Aorta (tissue), 5 donors: ENCODE measurements around the gene NACC1. TPM values are rescaled to one million over a fixed set of nuclear protein-coding genes. Genes with fewer than 3 reads are reported as not detected.

Experiments used
- ATAC-seq: fragments of 200-7000 bp; cut with Tn5 transposase; one replicate; pipeline ENCODE4 v1.9.1; 2022; ENCODE audit warnings: moderate library complexity; ENCODE audit not compliant: low FRiP score
- DNase-seq, 2 donors: peaks; one replicate each; pipeline ENCODE4 v3.0.0-alpha.2; 2020
- H3K27ac ChIP-seq, 2 donors: one replicate each; pipeline ENCODE4 v1.5.1; 2013; ENCODE audit warnings: low read length in 2 of 2, mild to moderate bottlenecking in 2 of 2, moderate library complexity in 2 of 2, control low read depth in 1 of 2, inconsistent platforms in 1 of 2, low read depth in 1 of 2
- H3K27me3 ChIP-seq, 2 donors: one replicate each; pipeline ENCODE4 v1.6.1; 2013; ENCODE audit warnings: control low read depth in 1 of 2, low read length in 1 of 2, mild to moderate bottlenecking in 1 of 2, moderate library complexity in 1 of 2; ENCODE audit not compliant: insufficient read depth in 2 of 2, control insufficient read depth in 1 of 2
- H3K36me3 ChIP-seq, 2 donors: one replicate each; pipeline ENCODE4 v1.6.1; 2013; ENCODE audit warnings: control low read depth in 1 of 2, low read length in 1 of 2, mild to moderate bottlenecking in 1 of 2; ENCODE audit not compliant: insufficient read depth in 2 of 2, control insufficient read depth in 1 of 2
- H3K4me1 ChIP-seq, 2 donors: one replicate each; pipeline ENCODE4 v1.6.1; 2013; ENCODE audit warnings: low read length in 2 of 2, control low read depth in 1 of 2, mild to moderate bottlenecking in 1 of 2, moderate library complexity in 1 of 2; ENCODE audit not compliant: insufficient read depth in 2 of 2, control insufficient read depth in 1 of 2
- H3K4me3 ChIP-seq, 2 donors: one replicate each; pipeline ENCODE4 v1.5.1; 2013; ENCODE audit warnings: low read length in 2 of 2, control low read depth in 1 of 2, mild to moderate bottlenecking in 1 of 2
- H3K9me3 ChIP-seq: one replicate; pipeline ENCODE4 v1.6.1; 2013; ENCODE audit warnings: mild to moderate bottlenecking, low read length; ENCODE audit not compliant: control insufficient read depth
- WGBS, 2 donors: extraction: QIAGEN DNeasy Blood & Tissue Kit; methylation state at CpG; one replicate each; pipeline ENCODE4 v1.1.7; 2013; 5-methylcytosine and 5-hydroxymethylcytosine counted together
- intact Hi-C, 2 donors: fragments of 100-400 bp; cut with DNase I; formaldehyde crosslinking; loops; one replicate each; pipeline versions ENCODE4 v1.14.2 to v1.15.0; 2022
- polyA plus RNA-seq, 2 donors: library from polyadenylated mRNA; stranded (reverse); fragments of 200-250 nt; gene quantifications; one replicate each; pipeline ENCODE4 v1.2.3, GENCODE V29; 2013
- total RNA-seq, 2 donors: library from RNA; stranded (reverse); fragmentation: NEBNext Ultra II Directional; extraction: Animal tissue kit (Norgen Biotek cat#: 25700); gene quantifications; one replicate each; pipeline ENCODE4 v1.2.1, GENCODE V29; 2021
- donor health status: healthy with polysubstance abuse.
- donor health status: Bipolar disorder and iron deficiency.
- donor health status: DM: no; HTN: no; CAD: no.
- donor health status: DM: no; HTN: no; CAD: no.
- donor health status: DM: yes; HTN: yes; CAD: no.

Gene NACC1
- total and polyA plus RNA-seq, 4 donors: 5.0 to 37.4 (median 16.9) TPM

- intact Hi-C loops: loop anchor here in 1 of 2 donors (5.0 kb wide), 2 partner anchors 360 to 690 kb away; partner anchors contain the start of gene JUNB
- no peak for DNase-seq
- ATAC-seq: peak; percentile 0
- H3K4me1 ChIP-seq: no peaks in the 10 kb centered on the region
- H3K9me3 ChIP-seq: no peaks in the 10 kb centered on the region
- peaks cover 0 to 3% of the 10 kb centered on the region in 2 donors for H3K27me3 ChIP-seq
- WGBS, 2 donors: 0 to 1% methylated on average over 25 of the region's 25 CpGs
- H3K36me3 ChIP-seq: no peaks in the 10 kb centered on the region
- H3K4me3 ChIP-seq: peak overlapping the region; percentile 21 to 72
- peak overlapping the region; percentile 43 to 62 for H3K27ac ChIP-seq
These were observed 34.4 kb downstream of the NACC1 start for GRCh38 chr19:13152356-13152973.

- H3K36me3 ChIP-seq: no peaks in the 10 kb centered on the region
- intact Hi-C loops: loop anchor here in 1 of 2 donors (5.0 kb wide), 2 partner anchors 361 to 689 kb away; partner anchors contain the start of gene JUNB
- ATAC-seq (peak; percentile 80), DNase-seq (peak; percentile 96 to 99)
- peak overlapping the region; percentile 95 to 97 for H3K27ac ChIP-seq
- H3K4me3 ChIP-seq: peak overlapping the region; percentile 52 to 61
- H3K4me1 ChIP-seq: no peaks in the 10 kb centered on the region
- H3K9me3 ChIP-seq: no peaks in the 10 kb centered on the region
- 0% methylated on average over 59 of the region's 59 CpGs for WGBS, 2 donors
- peaks cover 0 to 3% of the 10 kb centered on the region in 2 donors for H3K27me3 ChIP-seq
These were observed 35.0 kb downstream of the NACC1 start for GRCh38 chr19:13152974-13153568.

GRCh38 chr19:13153569-13154240 lies 35.6 kb downstream of the NACC1 start:
- Histone ChIP-seq H3K36me3 (no peaks in the 10 kb centered on the region), H3K9me3 (no peaks in the 10 kb centered on the region), H3K27me3 (peaks cover 0 to 3% of the 10 kb centered on the region in 2 donors), H3K4me1 (no peaks in the 10 kb centered on the region), H3K27ac (peak overlapping the region; percentile 95 to 97), H3K4me3 (peak overlapping the region; percentile 52 to 61)
- DNase-seq (peak; percentile 71 to 82), ATAC-seq (no peak)
- intact Hi-C loops: loop anchor here in 1 of 2 donors (5.0 kb wide), 2 partner anchors 361 to 689 kb away; partner anchors contain the start of gene JUNB
- WGBS, 2 donors: 0% methylated on average over 65 to 69 of the region's 69 CpGs

GRCh38 chr19:13154241-13154778 lies 36.2 kb downstream of the NACC1 start:
- peak overlapping the region; percentile 95 to 97 for H3K27ac ChIP-seq
- H3K4me3 ChIP-seq: peak overlapping the region; percentile 52 to 61
- intact Hi-C loops: loop anchor here in 1 of 2 donors (5.0 kb wide), 2 partner anchors 362 to 688 kb away; partner anchors contain the start of gene JUNB
- ATAC-seq (peak; percentile 40), DNase-seq (peak; percentile 97 to 98)
- 0 to 1% methylated on average over 21 of the region's 21 CpGs for WGBS, 2 donors
- no peaks in the 10 kb centered on the region for H3K36me3 ChIP-seq
- H3K4me1 ChIP-seq: no peaks in the 10 kb centered on the region
- H3K9me3 ChIP-seq: no peaks in the 10 kb centered on the region
- peaks cover 0 to 3% of the 10 kb centered on the region in 2 donors for H3K27me3 ChIP-seq

GRCh38 chr19:13154911-13155471 lies 36.9 kb downstream of the NACC1 start:
- DNase-seq (peak; percentile 81 to 90), ATAC-seq (no peak)
- Histone ChIP-seq H3K4me1 (no peaks in the 10 kb centered on the region), H3K36me3 (no peaks in the 10 kb centered on the region), H3K27me3 (peaks cover 0 to 3% of the 10 kb centered on the region in 2 donors), H3K27ac (peak overlapping the region in 1 of 2 donors; percentile 68), H3K9me3 (no peaks in the 10 kb centered on the region), H3K4me3 (peak overlapping the region; percentile 13 to 61)
- intact Hi-C loops: loop anchor here in 1 of 2 donors (5.0 kb wide), 2 partner anchors 363 to 687 kb away; partner anchors contain the start of gene JUNB
- 7 to 11% methylated on average over 24 of the region's 24 CpGs for WGBS, 2 donors

- peak; percentile 89 to 94 for DNase-seq
- no peaks in the 10 kb centered on the region for H3K9me3 ChIP-seq
- H3K4me3 ChIP-seq: peak overlapping the region; percentile 13 to 61
- peak overlapping the region in 1 of 2 donors; percentile 68 for H3K27ac ChIP-seq
- 18 to 20% methylated on average over 34 to 55 of the region's 55 CpGs for WGBS, 2 donors
- ATAC-seq: peak; percentile 3
- no peaks in the 10 kb centered on the region for H3K36me3 ChIP-seq
- H3K27me3 ChIP-seq: peaks cover 0 to 3% of the 10 kb centered on the region in 2 donors
- intact Hi-C loops: no loop called here
- H3K4me1 ChIP-seq: no peaks in the 10 kb centered on the region
These were observed 37.7 kb downstream of the NACC1 start for GRCh38 chr19:13155472-13156359.

- H3K27ac ChIP-seq: no peak overlapping the region
- H3K9me3 ChIP-seq: no peaks in the 10 kb centered on the region
- WGBS, 2 donors: 90 to 96% methylated on average over 3 of the region's 3 CpGs
- intact Hi-C loops: no loop called here
- no peaks in the 10 kb centered on the region for H3K4me1 ChIP-seq
- no peak overlapping the region for H3K4me3 ChIP-seq
- DNase-seq (no peak), ATAC-seq (no peak)
- H3K27me3 ChIP-seq: no peaks in the 10 kb centered on the region
- no peaks in the 10 kb centered on the region for H3K36me3 ChIP-seq
These were observed 41.6 kb downstream of the NACC1 start for GRCh38 chr19:13159713-13160112.
